ENCODE measurements around the gene GAS5. TPM values are rescaled to one million over a fixed set of nuclear protein-coding genes. Genes with fewer than 3 reads are reported as not detected.
A peak's percentile ranks its signal among the peaks of the same experiment; 100 is the strongest.
"Not testable (repeated sequence)": the region's sequence is repeated elsewhere in the genome, so short reads cannot be mapped to it uniquely, and the experiment has no call there.

Gene GAS5
- total RNA-seq, 1 donor from 2014 or later = 397 TPM

- Mint-ChIP-seq H3K9me3 (ENCODE audit: unreplicated experiment) (no peaks in the 10 kb centered on the region), H3K27me3 (ENCODE audit: unreplicated experiment) (no peaks in the 10 kb centered on the region)
Observed at GRCh38 chr1:173884701-173885100, 16.9 kb upstream of the GAS5 start.

GRCh38 chr1:173881117-173881516 is 13.3 kb upstream of the GAS5 start:
- DNase-seq (ENCODE audit: low spot score); H3K27me3 Mint-ChIP-seq (ENCODE audit: unreplicated experiment); H3K4me3 Mint-ChIP-seq (ENCODE audit: unreplicated experiment); H3K36me3 Mint-ChIP-seq (ENCODE audit: low read depth, unreplicated experiment); H3K9me3 Mint-ChIP-seq (ENCODE audit: unreplicated experiment); H3K27ac Mint-ChIP-seq (ENCODE audit: unreplicated experiment): not testable (repeated sequence)
- H3K4me1 Mint-ChIP-seq (ENCODE audit: unreplicated experiment) = peaks cover 18% of the 10 kb centered on the region

More at GRCh38 chr1:173884701-173885100, 16.9 kb upstream of the GAS5 start:
- Mint-ChIP-seq H3K4me3 (ENCODE audit: unreplicated experiment) (no peak overlapping the region), H3K27ac (ENCODE audit: unreplicated experiment) (no peak overlapping the region), H3K4me1 (ENCODE audit: unreplicated experiment) (peaks cover 7% of the 10 kb centered on the region), H3K36me3 (ENCODE audit: low read depth, unreplicated experiment) (peaks cover 6% of the 10 kb centered on the region)
- TF ChIP-seq, protein P1, sequence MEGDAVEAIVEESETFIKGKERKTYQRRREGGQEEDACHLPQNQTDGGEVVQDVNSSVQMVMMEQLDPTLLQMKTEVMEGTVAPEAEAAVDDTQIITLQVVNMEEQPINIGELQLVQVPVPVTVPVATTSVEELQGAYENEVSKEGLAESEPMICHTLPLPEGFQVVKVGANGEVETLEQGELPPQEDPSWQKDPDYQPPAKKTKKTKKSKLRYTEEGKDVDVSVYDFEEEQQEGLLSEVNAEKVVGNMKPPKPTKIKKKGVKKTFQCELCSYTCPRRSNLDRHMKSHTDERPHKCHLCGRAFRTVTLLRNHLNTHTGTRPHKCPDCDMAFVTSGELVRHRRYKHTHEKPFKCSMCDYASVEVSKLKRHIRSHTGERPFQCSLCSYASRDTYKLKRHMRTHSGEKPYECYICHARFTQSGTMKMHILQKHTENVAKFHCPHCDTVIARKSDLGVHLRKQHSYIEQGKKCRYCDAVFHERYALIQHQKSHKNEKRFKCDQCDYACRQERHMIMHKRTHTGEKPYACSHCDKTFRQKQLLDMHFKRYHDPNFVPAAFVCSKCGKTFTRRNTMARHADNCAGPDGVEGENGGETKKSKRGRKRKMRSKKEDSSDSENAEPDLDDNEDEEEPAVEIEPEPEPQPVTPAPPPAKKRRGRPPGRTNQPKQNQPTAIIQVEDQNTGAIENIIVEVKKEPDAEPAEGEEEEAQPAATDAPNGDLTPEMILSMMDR (IDR thresholded peaks at IDR 0.05; ENCODE audit: unreplicated experiment) = no peak
- no peak for DNase-seq (ENCODE audit: low spot score)

GRCh38 chr1:173878251-173878650 is 10.5 kb upstream of the GAS5 start:
- Mint-ChIP-seq H3K4me3 (ENCODE audit: unreplicated experiment) (peak overlapping the region; percentile 4), H3K27me3 (ENCODE audit: unreplicated experiment) (peaks cover 3% of the 10 kb centered on the region), H3K36me3 (ENCODE audit: low read depth, unreplicated experiment) (no peaks in the 10 kb centered on the region), H3K9me3 (ENCODE audit: unreplicated experiment) (no peaks in the 10 kb centered on the region), H3K4me1 (ENCODE audit: unreplicated experiment) (peaks cover 18% of the 10 kb centered on the region), H3K27ac (ENCODE audit: unreplicated experiment) (peak overlapping the region; percentile 84)
- TF ChIP-seq, protein P1 (IDR thresholded peaks at IDR 0.05; ENCODE audit: unreplicated experiment) = no peak
- DNase-seq (ENCODE audit: low spot score) = no peak

- no peaks in the 10 kb centered on the region for H3K36me3 Mint-ChIP-seq (ENCODE audit: low read depth, unreplicated experiment)
- H3K27me3 Mint-ChIP-seq (ENCODE audit: unreplicated experiment) = peaks cover 3% of the 10 kb centered on the region
- DNase-seq (ENCODE audit: low spot score) = no peak
- TF ChIP-seq, protein P1 (IDR thresholded peaks at IDR 0.05; ENCODE audit: unreplicated experiment) = no peak
- no peaks in the 10 kb centered on the region for H3K9me3 Mint-ChIP-seq (ENCODE audit: unreplicated experiment)
- peaks cover 18% of the 10 kb centered on the region for H3K4me1 Mint-ChIP-seq (ENCODE audit: unreplicated experiment)
- H3K4me3 Mint-ChIP-seq (ENCODE audit: unreplicated experiment) = no peak overlapping the region
- H3K27ac Mint-ChIP-seq (ENCODE audit: unreplicated experiment) = no peak overlapping the region
Observed at GRCh38 chr1:173876732-173877131, 8.9 kb upstream of the GAS5 start.

- H3K27ac Mint-ChIP-seq (ENCODE audit: unreplicated experiment) = peak overlapping the region; percentile 44
- TF ChIP-seq, protein P1 (IDR thresholded peaks at IDR 0.05; ENCODE audit: unreplicated experiment) = no peak
- H3K4me1 Mint-ChIP-seq (ENCODE audit: unreplicated experiment) = peaks cover 22% of the 10 kb centered on the region
- peak overlapping the region; percentile 27 for H3K4me3 Mint-ChIP-seq (ENCODE audit: unreplicated experiment)
- no peaks in the 10 kb centered on the region for H3K9me3 Mint-ChIP-seq (ENCODE audit: unreplicated experiment)
- DNase-seq (ENCODE audit: low spot score) = no peak
- peaks cover 14% of the 10 kb centered on the region for H3K27me3 Mint-ChIP-seq (ENCODE audit: unreplicated experiment)
- H3K36me3 Mint-ChIP-seq (ENCODE audit: low read depth, unreplicated experiment) = peaks cover 10% of the 10 kb centered on the region
Observed at GRCh38 chr1:173871500-173871899, 3.7 kb upstream of the GAS5 start.

Data from endothelial cell (in vitro differentiated cells).